OCI-LY3 (cell line): Measurements from ENCODE around the gene FREY1.
A peak's percentile ranks its signal among the peaks of the same experiment; 100 is the strongest.

Experiments
- H2AFZ ChIP-seq: fragments of 200-600, 300-600 bp; shearing (Covaris generic); 2 replicates; pipeline ENCODE4 v1.6.0; 2014; ENCODE audit warnings: antibody characterized with exemption, low read depth, low read length
- H3K27ac ChIP-seq: fragments of 200-600, 300-600 bp; sonication (generic); 2 replicates; pipeline ENCODE4 v1.5.1; 2014; ENCODE audit warnings: mild to moderate bottlenecking, low read length, moderate library complexity, mixed read lengths
- H3K27me3 ChIP-seq: fragments of 200-600, 300-600 bp; sonication (generic); 2 replicates; pipeline ENCODE4 v1.6.1; 2014; ENCODE audit warnings: low read depth, low read length, mixed read lengths
- H3K36me3 ChIP-seq: fragments of 200-600, 300-600 bp; sonication (generic); replicated peaks from 2 replicates; pipeline ENCODE3; 2014; ENCODE audit warnings: low read depth, low read length, mixed read lengths
- H3K4me1 ChIP-seq: fragments of 300-600, 200-600 bp; sonication (generic); 2 replicates; pipeline ENCODE4 v1.6.1; 2014; ENCODE audit warnings: low read length, mixed read lengths
- H3K4me2 ChIP-seq: fragments of 200-600, 300-600 bp; sonication (generic); 2 replicates; pipeline ENCODE4 v1.6.1; 2014; ENCODE audit warnings: low read length, mixed read lengths
- H3K4me3 ChIP-seq: fragments of 300-600, 200-600 bp; sonication (generic); 2 replicates; pipeline ENCODE4 v1.5.1; 2014; ENCODE audit warnings: antibody characterized with exemption, mild to moderate bottlenecking, low read length, moderate library complexity
- H3K79me2 ChIP-seq: fragments of 300-600, 200-600 bp; shearing (Covaris generic); 2 replicates; pipeline ENCODE4 v1.6.1; 2014; ENCODE audit warnings: mild to moderate bottlenecking, low read length, mixed read lengths
- H3K9ac ChIP-seq: fragments of 300-600, 200-600 bp; shearing (Covaris generic); 2 replicates; pipeline ENCODE4 v1.6.0; 2014; ENCODE audit warnings: mild to moderate bottlenecking, low read length, moderate library complexity
- H3K9me3 ChIP-seq: fragments of 200-600, 300-600 bp; shearing (Covaris generic); 2 replicates; pipeline ENCODE4 v1.6.1; 2014; ENCODE audit warnings: low read length, mixed read lengths; ENCODE audit not compliant: insufficient read depth
- H4K20me1 ChIP-seq: fragments of 200-600, 300-600 bp; sonication (generic); 2 replicates; pipeline ENCODE4 v1.6.1; 2016; ENCODE audit warnings: low read length, mixed read lengths; ENCODE audit not compliant: insufficient read depth
- EZH2phosphoT487 ChIP-seq: fragments of 200-600 bp; shearing (Covaris generic); IDR thresholded peaks from 2 replicates; pipeline ENCODE4 v1.6.1; 2018; ENCODE audit warnings: antibody characterized with exemption, mixed run types, low read depth
- TF ChIP-seq, protein P1 (sequence below): fragments of 200-600, 300-600 bp; sonication (generic); IDR thresholded peaks from 2 replicates; pipeline ENCODE4 v1.5.1; 2014; ENCODE audit warnings: antibody characterized with exemption, low read length, low read depth

Gene FREY1

DNA sequence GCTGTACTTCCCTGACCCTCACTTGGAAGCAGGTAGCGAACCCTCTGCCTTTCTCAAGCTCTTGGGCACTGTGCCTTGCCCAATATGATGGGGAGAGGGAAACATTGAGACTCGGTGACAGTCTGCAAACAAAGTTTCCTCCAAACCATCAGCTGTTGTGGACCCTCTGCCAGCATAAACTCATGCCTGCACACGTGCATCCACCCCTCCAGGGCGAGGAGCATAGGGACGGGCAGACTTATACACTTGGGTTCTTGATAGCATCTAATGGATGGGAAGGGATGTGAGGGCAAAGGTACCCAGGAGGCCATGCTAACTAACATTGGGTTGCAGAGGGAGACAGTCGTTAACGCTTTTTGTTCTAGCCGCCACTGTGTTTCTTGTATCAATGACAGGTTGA is 29.9 kb downstream of the FREY1 start:
- no peak overlapping the region for H3K4me3 ChIP-seq
- no peaks in the 10 kb centered on the region for H3K9me3 ChIP-seq
- H3K27ac ChIP-seq: no peak overlapping the region
- H3K4me1 ChIP-seq: no peaks in the 10 kb centered on the region
- H3K4me2 ChIP-seq: no peak overlapping the region
- no peaks in the 10 kb centered on the region for H3K27me3 ChIP-seq
- TF ChIP-seq, protein P1, sequence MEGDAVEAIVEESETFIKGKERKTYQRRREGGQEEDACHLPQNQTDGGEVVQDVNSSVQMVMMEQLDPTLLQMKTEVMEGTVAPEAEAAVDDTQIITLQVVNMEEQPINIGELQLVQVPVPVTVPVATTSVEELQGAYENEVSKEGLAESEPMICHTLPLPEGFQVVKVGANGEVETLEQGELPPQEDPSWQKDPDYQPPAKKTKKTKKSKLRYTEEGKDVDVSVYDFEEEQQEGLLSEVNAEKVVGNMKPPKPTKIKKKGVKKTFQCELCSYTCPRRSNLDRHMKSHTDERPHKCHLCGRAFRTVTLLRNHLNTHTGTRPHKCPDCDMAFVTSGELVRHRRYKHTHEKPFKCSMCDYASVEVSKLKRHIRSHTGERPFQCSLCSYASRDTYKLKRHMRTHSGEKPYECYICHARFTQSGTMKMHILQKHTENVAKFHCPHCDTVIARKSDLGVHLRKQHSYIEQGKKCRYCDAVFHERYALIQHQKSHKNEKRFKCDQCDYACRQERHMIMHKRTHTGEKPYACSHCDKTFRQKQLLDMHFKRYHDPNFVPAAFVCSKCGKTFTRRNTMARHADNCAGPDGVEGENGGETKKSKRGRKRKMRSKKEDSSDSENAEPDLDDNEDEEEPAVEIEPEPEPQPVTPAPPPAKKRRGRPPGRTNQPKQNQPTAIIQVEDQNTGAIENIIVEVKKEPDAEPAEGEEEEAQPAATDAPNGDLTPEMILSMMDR: no peak
- no peak for TF ChIP-seq EZH2phosphoT487
- peaks cover 51% of the 10 kb centered on the region for H3K36me3 ChIP-seq
- no peak overlapping the region for H2AFZ ChIP-seq
- H4K20me1 ChIP-seq: peaks cover 17% of the 10 kb centered on the region
- no peak overlapping the region for H3K9ac ChIP-seq
- no peaks in the 10 kb centered on the region for H3K79me2 ChIP-seq

GRCh38 chr11:45876401-45876800 is 30.7 kb downstream of the FREY1 start:
- TF ChIP-seq, protein P1: no peak
- TF ChIP-seq EZH2phosphoT487: no peak
- no peak overlapping the region for H3K4me2 ChIP-seq
- H3K9me3 ChIP-seq: no peaks in the 10 kb centered on the region
- no peaks in the 10 kb centered on the region for H3K4me1 ChIP-seq
- no peak overlapping the region for H3K4me3 ChIP-seq
- H3K36me3 ChIP-seq: peaks cover 52% of the 10 kb centered on the region
- peaks cover 12% of the 10 kb centered on the region for H4K20me1 ChIP-seq
- no peak overlapping the region for H3K9ac ChIP-seq
- no peak overlapping the region for H3K27ac ChIP-seq
- no peak overlapping the region for H2AFZ ChIP-seq
- no peaks in the 10 kb centered on the region for H3K79me2 ChIP-seq
- H3K27me3 ChIP-seq: no peaks in the 10 kb centered on the region

- no peak overlapping the region for H2AFZ ChIP-seq
- no peak overlapping the region for H3K27ac ChIP-seq
- no peak overlapping the region for H3K4me2 ChIP-seq
- H4K20me1 ChIP-seq: peaks cover 12% of the 10 kb centered on the region
- H3K4me1 ChIP-seq: no peaks in the 10 kb centered on the region
- no peaks in the 10 kb centered on the region for H3K27me3 ChIP-seq
- no peak overlapping the region for H3K9ac ChIP-seq
- H3K36me3 ChIP-seq: peaks cover 59% of the 10 kb centered on the region
- no peak overlapping the region for H3K4me3 ChIP-seq
- H3K9me3 ChIP-seq: no peaks in the 10 kb centered on the region
- no peak for TF ChIP-seq EZH2phosphoT487
- TF ChIP-seq, protein P1: peak; percentile 60
- no peaks in the 10 kb centered on the region for H3K79me2 ChIP-seq
These were observed 34.3 kb downstream of the FREY1 start for GRCh38 chr11:45872651-45873356.

GRCh38 chr11:45871638-45872037 is 35.4 kb downstream of the FREY1 start:
- Histone ChIP-seq H4K20me1 (peaks cover 7% of the 10 kb centered on the region; the same call in 1 of the 2 replicates), H3K27me3 (no peaks in the 10 kb centered on the region), H2AFZ (no peak overlapping the region), H3K4me2 (no peak overlapping the region), H3K27ac (no peak overlapping the region), H3K9me3 (no peaks in the 10 kb centered on the region), H3K36me3 (peaks cover 62% of the 10 kb centered on the region), H3K4me3 (no peak overlapping the region), H3K79me2 (no peaks in the 10 kb centered on the region), H3K4me1 (no peaks in the 10 kb centered on the region), H3K9ac (no peak overlapping the region)
- TF ChIP-seq, protein P1: no peak
- TF ChIP-seq EZH2phosphoT487: no peak
